ENCODE measurements around the gene TAF1B.

GRCh38 chr2:9909106-9909505, 65.8 kb downstream of the TAF1B start:
- TF ChIP-seq CTCF (IDR thresholded peaks at IDR 0.05; ENCODE audit: poor library complexity), result no peak
- no peak for TF ChIP-seq EZH2 (IDR thresholded peaks at IDR 0.05; ENCODE audit: borderline replicate concordance)
- no peak for TF ChIP-seq EZH2phosphoT487 (IDR thresholded peaks at IDR 0.05; ENCODE audit: low read depth, severe bottlenecking, unreplicated experiment)
